Osteoblast (primary cell): Measurements from ENCODE around the gene LRCH3. TPM values are rescaled to one million over a fixed set of nuclear protein-coding genes. Genes with fewer than 3 reads are reported as not detected.

Experiments used
- DNase-seq: peaks from one replicate; pipeline ENCODE4 v3.0.0; 2011; ENCODE audit warnings: low spot score, mixed read lengths; ENCODE audit not compliant: insufficient read length; ENCODE audit errors: missing footprints
- H2AFZ ChIP-seq: 2 replicates; pipeline ENCODE4 v1.6.0; 2011; ENCODE audit warnings: mild to moderate bottlenecking, low read length
- H3K27ac ChIP-seq: 2 replicates; pipeline ENCODE4 v1.5.1; 2011; ENCODE audit warnings: mild to moderate bottlenecking, low read depth, low read length, moderate library complexity
- H3K27me3 ChIP-seq: 2 replicates; pipeline ENCODE4 v1.6.0; 2012; ENCODE audit warnings: mild to moderate bottlenecking, control low read depth, inconsistent platforms, low read length, moderate library complexity; ENCODE audit not compliant: insufficient read depth
- H3K36me3 ChIP-seq: 2 replicates; pipeline ENCODE4 v1.5.1; 2011; ENCODE audit warnings: mild to moderate bottlenecking, low read length, control low read depth, moderate library complexity; ENCODE audit not compliant: insufficient read depth
- H3K4me1 ChIP-seq: 2 replicates; pipeline ENCODE4 v1.5.1; 2011; ENCODE audit warnings: mild to moderate bottlenecking, low read length, control low read depth, moderate library complexity; ENCODE audit not compliant: insufficient read depth
- H3K4me2 ChIP-seq: 2 replicates; pipeline ENCODE4 v1.6.0; 2011; ENCODE audit warnings: mild to moderate bottlenecking, low read length; ENCODE audit not compliant: insufficient read depth
- H3K4me3 ChIP-seq: fragments of 200-600 bp; sonication (generic); 3 replicates; pipeline ENCODE4 v1.5.1; 2012; ENCODE audit warnings: mild to moderate bottlenecking, low read length, inconsistent platforms; ENCODE audit not compliant: insufficient read depth
- H3K79me2 ChIP-seq: 2 replicates; pipeline ENCODE4 v1.6.0; 2012; ENCODE audit warnings: mild to moderate bottlenecking, low read length, control low read depth, inconsistent platforms; ENCODE audit not compliant: insufficient read depth
- H3K9me3 ChIP-seq: 2 replicates; pipeline ENCODE4 v1.5.1; 2011; ENCODE audit warnings: low read depth, low read length, control low read depth
- H4K20me1 ChIP-seq: 2 replicates; pipeline ENCODE4 v1.6.0; 2012; ENCODE audit warnings: mild to moderate bottlenecking, low read length, control low read depth; ENCODE audit not compliant: insufficient read depth
- total RNA-seq: library from RNA; depleted of rRNA; stranded (reverse); fragments of >200 nt; gene quantifications from 2 replicates; pipeline ENCODE4 v1.2.3, GENCODE V29; 2012
- TF ChIP-seq, protein P1 (sequence below): IDR thresholded peaks from 2 replicates; pipeline ENCODE4 v1.5.1; 2011; ENCODE audit warnings: mild to moderate bottlenecking, low read depth, low read length, moderate library complexity; ENCODE audit errors: extremely low read depth

The LRCH3 gene
- total RNA-seq, 1 donor, result 91.6 TPM

DNA sequence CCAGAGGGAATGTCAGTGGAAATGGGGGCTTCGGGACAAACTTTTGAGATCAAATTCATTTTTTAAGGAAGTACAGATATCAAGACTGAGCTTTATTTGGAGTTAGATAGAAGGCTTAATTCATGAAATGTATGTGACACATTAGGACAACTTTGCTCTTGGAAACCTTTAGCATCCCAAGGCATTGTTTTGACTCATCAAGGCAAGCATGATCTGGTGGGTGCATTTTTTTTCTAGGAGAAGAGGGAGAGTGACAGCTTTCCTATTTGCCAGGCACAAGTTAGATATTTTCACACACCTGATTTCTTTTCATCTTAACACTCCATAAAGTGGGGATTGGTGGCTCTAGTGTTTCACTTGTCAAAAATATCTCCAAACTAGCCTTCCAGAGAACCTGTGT, 97.5 kb downstream of the LRCH3 start:
- H3K4me3 ChIP-seq, result no peak overlapping the region
- H3K4me1 ChIP-seq, result no peaks in the 10 kb centered on the region
- no peak overlapping the region for H3K27ac ChIP-seq
- TF ChIP-seq, protein P1, sequence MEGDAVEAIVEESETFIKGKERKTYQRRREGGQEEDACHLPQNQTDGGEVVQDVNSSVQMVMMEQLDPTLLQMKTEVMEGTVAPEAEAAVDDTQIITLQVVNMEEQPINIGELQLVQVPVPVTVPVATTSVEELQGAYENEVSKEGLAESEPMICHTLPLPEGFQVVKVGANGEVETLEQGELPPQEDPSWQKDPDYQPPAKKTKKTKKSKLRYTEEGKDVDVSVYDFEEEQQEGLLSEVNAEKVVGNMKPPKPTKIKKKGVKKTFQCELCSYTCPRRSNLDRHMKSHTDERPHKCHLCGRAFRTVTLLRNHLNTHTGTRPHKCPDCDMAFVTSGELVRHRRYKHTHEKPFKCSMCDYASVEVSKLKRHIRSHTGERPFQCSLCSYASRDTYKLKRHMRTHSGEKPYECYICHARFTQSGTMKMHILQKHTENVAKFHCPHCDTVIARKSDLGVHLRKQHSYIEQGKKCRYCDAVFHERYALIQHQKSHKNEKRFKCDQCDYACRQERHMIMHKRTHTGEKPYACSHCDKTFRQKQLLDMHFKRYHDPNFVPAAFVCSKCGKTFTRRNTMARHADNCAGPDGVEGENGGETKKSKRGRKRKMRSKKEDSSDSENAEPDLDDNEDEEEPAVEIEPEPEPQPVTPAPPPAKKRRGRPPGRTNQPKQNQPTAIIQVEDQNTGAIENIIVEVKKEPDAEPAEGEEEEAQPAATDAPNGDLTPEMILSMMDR, result no peak
- peaks cover 13% of the 10 kb centered on the region for H3K36me3 ChIP-seq
- H4K20me1 ChIP-seq, result no peaks in the 10 kb centered on the region
- H2AFZ ChIP-seq, result no peak overlapping the region
- no peak overlapping the region for H3K4me2 ChIP-seq
- H3K9me3 ChIP-seq, result no peaks in the 10 kb centered on the region
- H3K79me2 ChIP-seq, result no peaks in the 10 kb centered on the region
- H3K27me3 ChIP-seq, result no peaks in the 10 kb centered on the region
- DNase-seq, result no peak

DNA sequence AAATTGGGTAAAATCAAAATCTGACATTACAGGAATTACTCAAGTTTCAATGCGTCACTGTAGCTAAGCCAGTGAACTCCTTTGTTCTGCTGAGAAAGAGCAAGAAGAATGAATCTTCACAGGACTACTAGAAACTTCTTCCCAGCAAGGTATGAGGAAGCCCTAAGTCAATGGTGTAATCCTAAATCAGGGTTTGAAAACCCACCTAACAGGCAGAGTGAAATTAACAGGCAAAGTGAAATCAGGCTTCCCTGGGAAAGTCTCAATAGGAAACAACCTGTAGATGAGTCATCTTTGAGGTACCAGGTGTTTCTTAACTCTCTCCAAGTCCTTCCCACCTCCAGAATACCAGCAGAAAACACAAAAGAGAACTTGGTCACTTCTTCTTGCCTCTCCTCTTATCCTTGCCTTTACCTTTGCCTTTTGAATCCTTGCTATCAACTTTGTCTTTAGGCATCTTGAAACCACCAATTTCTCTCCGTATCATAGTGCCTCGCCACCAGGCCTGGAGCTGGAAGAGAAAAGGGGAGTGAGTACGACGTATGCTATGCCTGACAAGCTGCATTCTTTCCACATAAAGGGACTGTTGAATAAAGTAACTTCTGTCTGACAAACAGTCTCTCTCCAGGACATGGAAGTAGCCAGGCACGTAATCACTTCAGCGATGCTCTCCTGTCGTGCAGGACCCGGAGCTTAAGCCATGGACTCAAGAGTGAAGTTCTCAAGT, 98.3 kb downstream of the LRCH3 start:
- Histone ChIP-seq H4K20me1 (no peaks in the 10 kb centered on the region), H3K36me3 (peaks cover 7% of the 10 kb centered on the region), H3K4me2 (no peak overlapping the region), H3K27ac (no peak overlapping the region), H3K9me3 (no peaks in the 10 kb centered on the region), H3K4me1 (no peaks in the 10 kb centered on the region), H3K4me3 (no peak overlapping the region), H3K27me3 (no peaks in the 10 kb centered on the region), H2AFZ (no peak overlapping the region), H3K79me2 (no peaks in the 10 kb centered on the region)
- DNase-seq, result no peak
- TF ChIP-seq, protein P1, result no peak

DNA sequence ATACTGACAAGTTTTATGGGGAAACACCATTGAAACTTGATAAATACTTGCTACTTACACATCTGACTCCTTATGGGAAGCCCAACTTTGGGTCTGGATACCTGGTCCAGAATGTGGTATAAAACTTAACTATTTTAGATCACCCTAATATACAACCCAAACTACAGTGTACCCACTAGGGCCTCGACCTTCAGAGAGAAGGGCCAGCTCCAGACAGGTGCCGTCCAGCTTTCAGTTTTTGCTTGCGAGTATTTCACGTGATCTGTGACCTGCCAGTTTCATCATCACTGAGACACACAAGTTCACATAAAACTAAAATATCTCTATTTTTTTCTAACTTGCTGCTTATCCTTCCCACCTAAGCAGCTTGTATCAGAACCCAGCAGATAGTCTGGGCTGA, 99.6 kb downstream of the LRCH3 start:
- no peak overlapping the region for H3K4me3 ChIP-seq
- H3K4me1 ChIP-seq, result no peaks in the 10 kb centered on the region
- no peaks in the 10 kb centered on the region for H3K36me3 ChIP-seq
- H4K20me1 ChIP-seq, result no peaks in the 10 kb centered on the region
- H3K27me3 ChIP-seq, result no peaks in the 10 kb centered on the region
- no peak overlapping the region for H3K4me2 ChIP-seq
- H3K9me3 ChIP-seq, result no peaks in the 10 kb centered on the region
- TF ChIP-seq, protein P1, result no peak
- no peaks in the 10 kb centered on the region for H3K79me2 ChIP-seq
- H3K27ac ChIP-seq, result no peak overlapping the region
- no peak overlapping the region for H2AFZ ChIP-seq
- no peak for DNase-seq

DNA sequence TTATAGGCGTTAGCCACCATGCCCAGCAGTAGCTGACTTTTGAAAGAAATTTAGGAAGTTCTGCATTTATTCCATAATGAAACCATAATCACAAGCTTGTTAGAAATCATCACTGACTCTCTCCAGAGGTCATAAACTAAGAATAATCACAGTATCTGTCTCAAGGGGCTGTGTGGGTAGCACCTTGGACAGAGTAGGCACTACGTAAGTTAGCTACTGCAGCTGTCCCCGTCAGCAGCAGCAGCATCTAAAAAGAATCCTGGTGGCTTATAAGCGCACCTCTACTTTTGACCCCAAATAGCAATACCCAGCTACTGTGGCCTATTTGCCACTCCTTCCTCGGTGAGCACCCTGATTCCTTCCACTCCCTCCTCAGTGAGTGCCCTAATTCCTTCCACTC, 101.1 kb downstream of the LRCH3 start:
- Histone ChIP-seq H4K20me1 (no peaks in the 10 kb centered on the region), H3K27ac (no peak overlapping the region), H3K27me3 (no peaks in the 10 kb centered on the region), H3K36me3 (no peaks in the 10 kb centered on the region), H2AFZ (no peak overlapping the region), H3K4me3 (no peak overlapping the region), H3K4me2 (no peak overlapping the region), H3K79me2 (no peaks in the 10 kb centered on the region), H3K4me1 (no peaks in the 10 kb centered on the region), H3K9me3 (no peaks in the 10 kb centered on the region)
- no peak for DNase-seq
- TF ChIP-seq, protein P1, result no peak
